ENCODE results near the gene AGBL5.

The AGBL5 gene

DNA sequence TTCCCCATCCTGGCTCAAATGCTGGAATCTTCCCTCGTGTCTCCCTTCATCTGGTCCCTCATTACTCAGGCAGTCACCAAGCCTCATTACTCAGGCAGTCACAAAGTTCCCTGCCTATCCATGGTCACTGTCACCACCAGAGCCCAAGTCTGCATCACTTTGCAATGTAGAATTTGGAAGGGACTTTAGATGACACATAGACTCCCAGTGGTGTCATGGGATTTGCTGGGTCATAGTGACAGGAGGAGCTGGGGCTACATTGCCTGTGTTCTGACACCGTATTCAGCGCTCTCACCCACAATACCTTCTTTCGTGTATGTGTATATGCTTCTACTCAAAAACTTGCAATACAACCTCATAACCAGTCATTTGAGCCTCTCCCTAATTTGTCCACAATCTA, 24.9 kb downstream of the AGBL5 start:
- H3K4me3 ChIP-seq (ENCODE audit: low read depth in 1 of 2, low read length in 1 of 2): no peak overlapping the region

DNA sequence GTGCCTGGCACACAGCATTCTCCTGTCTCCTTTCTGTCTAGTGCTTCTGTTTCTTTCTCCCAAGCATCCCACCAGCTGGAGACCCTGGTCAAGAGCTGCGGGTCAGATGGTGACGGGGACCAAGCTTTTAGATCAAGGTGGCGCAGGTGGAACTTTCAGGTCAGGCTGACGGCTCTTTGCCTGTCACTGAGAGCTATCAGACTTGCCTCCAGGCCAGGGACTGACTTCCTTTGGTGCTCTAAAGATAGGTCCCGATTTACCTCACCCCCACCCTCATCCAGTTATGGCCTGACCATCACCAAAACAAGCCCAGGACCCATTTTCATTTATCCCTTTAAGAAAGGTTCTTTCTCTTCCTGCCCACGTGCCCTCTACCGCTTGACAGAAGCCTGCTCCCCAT, 25.8 kb downstream of the AGBL5 start:
- TF ChIP-seq, protein P1, sequence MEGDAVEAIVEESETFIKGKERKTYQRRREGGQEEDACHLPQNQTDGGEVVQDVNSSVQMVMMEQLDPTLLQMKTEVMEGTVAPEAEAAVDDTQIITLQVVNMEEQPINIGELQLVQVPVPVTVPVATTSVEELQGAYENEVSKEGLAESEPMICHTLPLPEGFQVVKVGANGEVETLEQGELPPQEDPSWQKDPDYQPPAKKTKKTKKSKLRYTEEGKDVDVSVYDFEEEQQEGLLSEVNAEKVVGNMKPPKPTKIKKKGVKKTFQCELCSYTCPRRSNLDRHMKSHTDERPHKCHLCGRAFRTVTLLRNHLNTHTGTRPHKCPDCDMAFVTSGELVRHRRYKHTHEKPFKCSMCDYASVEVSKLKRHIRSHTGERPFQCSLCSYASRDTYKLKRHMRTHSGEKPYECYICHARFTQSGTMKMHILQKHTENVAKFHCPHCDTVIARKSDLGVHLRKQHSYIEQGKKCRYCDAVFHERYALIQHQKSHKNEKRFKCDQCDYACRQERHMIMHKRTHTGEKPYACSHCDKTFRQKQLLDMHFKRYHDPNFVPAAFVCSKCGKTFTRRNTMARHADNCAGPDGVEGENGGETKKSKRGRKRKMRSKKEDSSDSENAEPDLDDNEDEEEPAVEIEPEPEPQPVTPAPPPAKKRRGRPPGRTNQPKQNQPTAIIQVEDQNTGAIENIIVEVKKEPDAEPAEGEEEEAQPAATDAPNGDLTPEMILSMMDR (IDR thresholded peaks at IDR 0.05): no peak
- Histone ChIP-seq H3K4me1 (ENCODE audit: control insufficient read depth in 1 of 2, insufficient read depth in 1 of 2, low read depth in 1 of 2, low read length in 1 of 2) (peaks cover 66 to 81% of the 10 kb centered on the region in 2 experiments), H3K4me3 (ENCODE audit: low read depth in 1 of 2, low read length in 1 of 2) (no peak overlapping the region), H3K36me3 (no peaks in the 10 kb centered on the region), H3K27me3 (peaks cover 17% of the 10 kb centered on the region), H3K9me3 (no peaks in the 10 kb centered on the region), H3K27ac (no peak overlapping the region)

More for the DNA sequence above, 24.9 kb downstream of the AGBL5 start:
- no peaks in the 10 kb centered on the region for H3K9me3 ChIP-seq
- H3K27ac ChIP-seq: no peak overlapping the region
- H3K36me3 ChIP-seq: no peaks in the 10 kb centered on the region
- H3K4me1 ChIP-seq (ENCODE audit: control insufficient read depth in 1 of 2, insufficient read depth in 1 of 2, low read depth in 1 of 2, low read length in 1 of 2): peaks cover 63 to 77% of the 10 kb centered on the region in 2 experiments
- H3K27me3 ChIP-seq: peaks cover 17% of the 10 kb centered on the region
- TF ChIP-seq, protein P1 (IDR thresholded peaks at IDR 0.05): no peak

DNA sequence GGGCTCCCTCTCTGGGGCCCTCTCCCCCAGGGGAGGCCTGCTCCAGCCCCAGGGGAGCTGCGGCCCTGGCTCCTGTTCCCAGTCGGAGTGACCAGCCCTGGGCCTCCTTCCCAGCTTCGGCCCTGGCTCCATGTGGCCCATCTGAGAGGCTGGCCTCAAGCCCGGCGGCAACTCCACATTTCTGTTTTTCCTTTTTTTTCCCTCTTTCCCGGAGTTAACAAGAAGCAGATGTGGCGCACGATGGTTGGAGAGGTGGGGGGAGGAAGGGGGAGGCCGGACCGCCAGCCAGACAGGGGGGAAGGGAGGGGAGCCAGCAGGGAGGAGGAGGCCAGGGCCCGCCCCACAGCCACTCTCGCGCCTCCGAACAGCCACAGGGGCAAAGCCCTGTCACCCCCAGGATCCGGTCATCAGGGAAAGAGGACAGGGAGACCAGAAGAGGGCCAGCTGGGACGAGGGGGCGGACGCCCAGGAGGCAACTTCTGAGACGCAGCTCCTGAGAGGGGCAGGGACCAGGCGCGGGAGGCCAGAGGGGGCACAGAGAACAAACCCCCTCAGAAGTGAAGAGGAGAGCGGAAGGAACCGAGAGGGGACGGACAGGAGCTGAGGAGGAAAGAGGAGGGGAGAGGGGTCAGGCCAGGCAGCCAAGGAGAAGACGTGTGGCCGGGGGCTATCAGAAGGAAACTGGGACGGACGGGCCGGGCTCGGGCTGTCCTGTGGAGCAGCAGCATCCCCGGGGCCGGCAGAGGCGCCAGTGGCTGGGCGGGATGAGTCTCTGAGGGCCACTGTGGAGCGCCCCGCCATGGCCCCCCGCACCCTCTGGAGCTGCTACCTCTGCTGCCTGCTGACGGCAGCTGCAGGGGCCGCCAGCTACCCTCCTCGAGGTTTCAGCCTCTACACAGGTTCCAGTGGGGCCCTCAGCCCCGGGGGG, 27.1 kb downstream of the AGBL5 start, which contains the start of gene EMILIN1:
Gene EMILIN1 (plus strand): TSS at position 349 of the 928 bp plus-strand sequence. CDS start 451 bp downstream, at position 800.
- H3K27ac ChIP-seq: no peak within 1 kb of the TSS
- H3K9me3 ChIP-seq: no peaks in the 10 kb centered on the region
- no peaks in the 10 kb centered on the region for H3K36me3 ChIP-seq
- peaks cover 17% of the 10 kb centered on the region for H3K27me3 ChIP-seq
- TF ChIP-seq, protein P1 (IDR thresholded peaks at IDR 0.05): no peak
- H3K4me3 ChIP-seq (ENCODE audit: low read depth in 1 of 2, low read length in 1 of 2): no peak within 1 kb of the TSS
- H3K4me1 ChIP-seq (ENCODE audit: control insufficient read depth in 1 of 2, insufficient read depth in 1 of 2, low read depth in 1 of 2, low read length in 1 of 2): peaks cover 73 to 76% of the 10 kb centered on the region in 2 experiments

DNA sequence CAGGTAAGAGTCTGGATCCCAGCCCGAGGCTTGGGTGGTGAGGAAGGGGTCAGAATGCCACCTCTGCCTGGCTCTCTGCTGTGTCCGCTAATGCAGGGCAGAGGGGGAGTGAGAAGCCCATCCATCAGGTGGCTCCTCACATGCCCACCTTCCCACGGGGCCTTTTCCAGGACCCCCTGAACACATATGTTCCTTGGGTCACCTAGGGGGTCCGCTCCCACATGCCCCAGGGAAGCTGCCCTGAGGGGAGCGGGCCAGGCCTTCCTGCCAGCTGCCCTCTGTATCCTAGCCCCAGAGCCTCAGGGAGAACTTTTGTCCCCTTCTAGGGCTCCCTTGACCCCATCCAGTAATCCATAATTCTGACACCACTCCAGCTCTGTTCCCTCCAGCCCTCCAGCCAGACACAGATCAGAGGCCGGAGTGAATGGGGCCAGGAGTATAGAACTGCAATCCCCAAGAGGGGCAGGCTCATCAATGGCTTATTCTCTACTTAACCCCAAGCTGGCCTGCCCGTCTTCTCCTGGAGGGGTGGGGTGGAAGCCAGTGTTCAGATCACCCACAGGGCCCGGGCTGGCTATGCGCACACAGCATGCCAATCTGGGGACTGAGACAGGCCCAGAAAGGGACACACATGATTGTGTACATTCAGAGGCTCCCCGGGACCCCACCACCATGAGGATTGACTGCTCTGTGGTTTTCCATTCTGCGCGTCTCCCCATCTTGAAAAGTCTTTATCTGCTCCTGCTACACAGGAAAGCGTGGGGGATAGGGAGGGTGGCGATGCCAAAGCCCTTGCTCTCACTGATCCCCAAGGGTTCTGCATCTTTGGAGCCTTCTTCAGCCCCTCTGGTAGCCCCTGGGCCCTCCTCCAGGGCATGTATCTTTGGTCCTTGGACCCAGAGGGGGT, 28.0 kb downstream of the AGBL5 start:
- H3K27ac ChIP-seq: no peak overlapping the region
- TF ChIP-seq, protein P1 (IDR thresholded peaks at IDR 0.05): no peak

DNA sequence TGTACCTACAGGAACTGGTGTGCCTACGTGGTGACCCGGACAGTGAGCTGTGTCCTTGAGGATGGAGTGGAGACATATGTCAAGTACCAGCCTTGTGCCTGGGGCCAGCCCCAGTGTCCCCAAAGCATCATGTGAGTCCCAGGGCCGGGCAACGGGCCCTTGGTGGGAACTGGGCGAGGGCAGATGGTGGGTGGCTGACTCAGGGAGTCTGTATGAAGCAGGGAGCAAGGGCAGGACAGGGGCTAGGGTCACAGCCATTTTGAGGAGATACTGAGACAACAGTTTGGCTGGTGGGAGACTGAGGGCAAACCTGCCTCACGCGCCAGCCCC, 28.6 kb downstream of the AGBL5 start:
- H3K27ac ChIP-seq: no peak overlapping the region
- H3K4me1 ChIP-seq (ENCODE audit: control insufficient read depth in 1 of 2, insufficient read depth in 1 of 2, low read depth in 1 of 2, low read length in 1 of 2): peaks cover 62 to 64% of the 10 kb centered on the region in 2 experiments
- H3K4me3 ChIP-seq (ENCODE audit: low read depth in 1 of 2, low read length in 1 of 2): no peak overlapping the region
- peaks cover 17% of the 10 kb centered on the region for H3K27me3 ChIP-seq
- TF ChIP-seq, protein P1 (IDR thresholded peaks at IDR 0.05): no peak
- H3K36me3 ChIP-seq: no peaks in the 10 kb centered on the region
- no peaks in the 10 kb centered on the region for H3K9me3 ChIP-seq

More for the DNA sequence above, 28.0 kb downstream of the AGBL5 start:
- Histone ChIP-seq H3K27me3 (peaks cover 17% of the 10 kb centered on the region), H3K36me3 (no peaks in the 10 kb centered on the region), H3K4me3 (ENCODE audit: low read depth in 1 of 2, low read length in 1 of 2) (no peak overlapping the region), H3K9me3 (no peaks in the 10 kb centered on the region), H3K4me1 (ENCODE audit: control insufficient read depth in 1 of 2, insufficient read depth in 1 of 2, low read depth in 1 of 2, low read length in 1 of 2) (peaks cover 65 to 66% of the 10 kb centered on the region in 2 experiments)
